Measurements from ENCODE around the gene PRLHR.

DNA sequence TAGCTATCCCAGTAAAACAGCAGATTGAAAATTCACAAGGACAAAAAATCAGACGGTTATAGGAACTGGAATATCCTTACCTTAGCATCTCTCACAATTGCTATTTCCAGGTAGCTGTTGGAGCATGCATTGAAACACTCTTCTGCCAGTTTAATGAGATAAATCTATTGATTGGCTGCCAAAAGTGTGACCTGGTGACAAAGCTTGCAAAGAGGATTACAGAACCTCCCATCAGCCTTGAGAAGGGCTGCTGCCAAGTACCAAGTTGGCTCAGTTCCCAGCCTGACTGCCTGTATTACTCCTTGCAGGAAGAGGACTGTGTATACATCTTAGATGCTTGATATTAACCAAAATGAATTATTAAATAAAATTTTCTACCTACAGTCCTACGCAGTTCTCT, 5.1 kb downstream of the PRLHR start:
- TF ChIP-seq SNAI2 (CRISPR knock-in tag; IDR thresholded peaks at IDR 0.05) = no peak
- TF ChIP-seq, protein P1, sequence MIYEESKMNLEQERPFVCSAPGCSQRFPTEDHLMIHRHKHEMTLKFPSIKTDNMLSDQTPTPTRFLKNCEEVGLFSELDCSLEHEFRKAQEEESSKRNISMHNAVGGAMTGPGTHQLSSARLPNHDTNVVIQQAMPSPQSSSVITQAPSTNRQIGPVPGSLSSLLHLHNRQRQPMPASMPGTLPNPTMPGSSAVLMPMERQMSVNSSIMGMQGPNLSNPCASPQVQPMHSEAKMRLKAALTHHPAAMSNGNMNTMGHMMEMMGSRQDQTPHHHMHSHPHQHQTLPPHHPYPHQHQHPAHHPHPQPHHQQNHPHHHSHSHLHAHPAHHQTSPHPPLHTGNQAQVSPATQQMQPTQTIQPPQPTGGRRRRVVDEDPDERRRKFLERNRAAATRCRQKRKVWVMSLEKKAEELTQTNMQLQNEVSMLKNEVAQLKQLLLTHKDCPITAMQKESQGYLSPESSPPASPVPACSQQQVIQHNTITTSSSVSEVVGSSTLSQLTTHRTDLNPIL (CRISPR knock-in tag; IDR thresholded peaks at IDR 0.05; ENCODE audit: low read depth) = no peak
